Heart right ventricle (tissue), 16 donors: ENCODE measurements around the gene CRACR2B. TPM values are rescaled to one million over a fixed set of nuclear protein-coding genes. Genes with fewer than 3 reads are reported as not detected.

Source experiments
- ATAC-seq, 8 donors: fragments of 200-7000 bp; cut with Tn5 transposase; one replicate each; pipeline ENCODE4 v1.9.1; 2020; ENCODE audit warnings: mild to moderate bottlenecking in 8 of 8, moderate library complexity in 8 of 8, moderate number of reproducible peaks in 1 of 8
- DNase-seq, 2 donors: peaks; one replicate each; pipeline ENCODE4 v3.0.0-alpha.2; 2020
- H3K27ac ChIP-seq, 10 donors: fragments of 200-600 bp; sonication (generic) in 2 of 10; one replicate each; pipeline versions ENCODE4 v1.5.0 to v1.8.0; 2020 to 2022; ENCODE audit warnings: mild to moderate bottlenecking in 3 of 10
- H3K27me3 ChIP-seq, 7 donors: fragments of 200-600 bp; one replicate each; pipeline ENCODE4 v1.8.0; 2021 to 2022; ENCODE audit warnings: mild to moderate bottlenecking in 2 of 7
- H3K36me3 ChIP-seq, 9 donors: fragments of 200-600 bp; sonication (generic) in 1 of 9; one replicate each; pipeline versions ENCODE4 v1.5.0 to v1.8.0; 2020 to 2022; ENCODE audit warnings: mild to moderate bottlenecking in 2 of 9
- H3K4me1 ChIP-seq, 9 donors: fragments of 200-600 bp; sonication (generic) in 1 of 9; one replicate each; pipeline versions ENCODE4 v1.5.0 to v1.8.0; 2020 to 2022; ENCODE audit warnings: mild to moderate bottlenecking in 4 of 9
- H3K4me3 ChIP-seq, 10 donors: fragments of 200-600 bp; sonication (generic) in 2 of 10; one replicate each; pipeline versions ENCODE4 v1.5.0 to v1.8.0; 2020 to 2022; ENCODE audit warnings: mild to moderate bottlenecking in 7 of 10, moderate library complexity in 2 of 10
- H3K9me3 ChIP-seq, 11 donors: fragments of 200-600 bp in 10 of 11; sonication (generic) in 2 of 11; one replicate each; pipeline versions ENCODE4 v1.5.0 to v1.8.0; 2013 to 2022; ENCODE audit warnings: mild to moderate bottlenecking in 2 of 11, control low read depth in 1 of 11, moderate library complexity in 1 of 11
- WGBS, 2 donors: extraction: QIAGEN DNeasy Blood & Tissue Kit; methylation state at CpG; one replicate each; pipeline ENCODE4 v1.1.7; 2013; ENCODE audit warnings: inconsistent platforms in 1 of 2; 5-methylcytosine and 5-hydroxymethylcytosine counted together
- intact Hi-C, 10 donors: fragments of 100-400 bp; cut with DNase I; formaldehyde crosslinking; loops; one replicate each; pipeline versions ENCODE4 v1.11.1 to v1.14.2; 2022
- polyA plus RNA-seq, 2 donors: library from polyadenylated mRNA; stranded (reverse); fragments of 200-250 nt; gene quantifications; one replicate each; pipeline ENCODE4 v1.2.3, GENCODE V29; 2013
- total RNA-seq, 10 donors: library from RNA; stranded (reverse); fragmentation: NEBNext Ultra II Directional in 3 of 10; extraction: Animal tissue kit (Norgen Biotek cat#: 25700) in 3 of 10; gene quantifications; one replicate each; pipeline versions ENCODE4 v1.2.1 to v1.2.4, GENCODE V29; 2021 to 2023
- TF ChIP-seq, protein P1 (sequence below), 9 donors: fragments of 200-600 bp; sonication (generic) in 2 of 9; IDR thresholded peaks; one replicate each; pipeline versions ENCODE4 v1.5.0 to v1.8.0; 2021 to 2022; ENCODE audit warnings: antibody characterized with exemption in 9 of 9, mild to moderate bottlenecking in 5 of 9, moderate library complexity in 1 of 9
- donor health status: Arrhythmogenic right ventricular cardiomyopathy.
- donor health status: ischemic (EF 13 %, LVEDD 7.1; RV severe dilation, severe dysfunction).
- donor health status: healthy with polysubstance abuse.
- donor health status: DM: no; HTN: yes; CAD: no.
- donor health status: DM: no; HTN: no; CAD: no.
- donor health status: ischemic (EF 25% LVEDD 6.9; RV normal size, moderate dysfunction).
- donor health status: ischemic (EF 25% LVEDD 5.7; RV mildly dilated, moderate dysfunction).
- donor health status: healthy.
- donor health status: DM: yes; HTN: yes; CAD: no.
- donor health status: Ischemic cardiomyopathy.
- donor health status: ischemic (EF 35%, LVEDD 5.7; RV mildly dilated, moderate dysfunction).
- donor health status: nonischemic (EF 11% LVEDD 7.7; RV severe dilation, severe dysfunction).
- donor health status: DM: yes; HTN: yes; CAD: no.
- donor health status: PGD.
- donor health status: ischemic (EF 29% LVEDD 5.4; RV normal size, mild dysfunction).
- donor health status: nonischemic (EF 23%, LVEDD 6.1; RV moderate dilation, normal function).

Gene CRACR2B
- total and polyA plus RNA-seq, 12 donors = 11.4 to 72.3 (median 17.0) TPM

DNA sequence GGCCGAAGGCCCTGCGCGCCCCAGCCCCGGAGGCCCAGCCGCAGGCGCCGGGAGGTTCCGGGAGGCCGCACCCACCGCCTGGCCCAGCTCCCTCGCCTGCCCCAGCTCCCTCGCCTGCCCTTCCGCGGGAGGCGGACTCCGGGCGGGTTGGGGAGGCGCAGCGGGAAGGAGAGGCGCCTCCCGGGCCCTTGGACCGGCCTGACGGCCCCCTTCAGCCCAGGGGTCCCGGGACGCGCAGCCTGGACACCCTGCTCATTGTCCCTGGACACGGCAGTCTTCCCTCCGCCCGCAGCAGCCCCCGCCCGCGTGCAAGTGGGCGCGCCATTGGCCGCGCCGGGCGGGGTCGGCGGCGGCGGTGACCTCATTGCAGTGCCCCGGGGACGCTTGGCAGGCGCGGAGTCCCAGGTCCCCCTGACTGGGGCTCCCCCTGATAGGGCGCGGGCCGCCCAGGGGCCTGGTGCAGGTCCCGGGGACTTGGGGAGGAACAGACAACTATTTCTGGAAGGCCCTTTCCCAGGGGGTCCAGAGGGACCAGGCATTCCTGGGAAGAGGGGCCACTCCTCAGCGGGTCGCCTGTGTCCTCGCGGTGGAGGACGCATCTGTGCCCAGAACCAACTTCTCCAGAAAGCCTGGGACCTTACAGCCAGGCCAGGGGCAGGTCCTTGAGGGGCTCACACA is 5.5 kb downstream of the CRACR2B start:
- intact Hi-C loops = no loop called here
- WGBS, 2 donors = 0 to 1% methylated on average over 49 to 53 of the region's 55 CpGs

DNA sequence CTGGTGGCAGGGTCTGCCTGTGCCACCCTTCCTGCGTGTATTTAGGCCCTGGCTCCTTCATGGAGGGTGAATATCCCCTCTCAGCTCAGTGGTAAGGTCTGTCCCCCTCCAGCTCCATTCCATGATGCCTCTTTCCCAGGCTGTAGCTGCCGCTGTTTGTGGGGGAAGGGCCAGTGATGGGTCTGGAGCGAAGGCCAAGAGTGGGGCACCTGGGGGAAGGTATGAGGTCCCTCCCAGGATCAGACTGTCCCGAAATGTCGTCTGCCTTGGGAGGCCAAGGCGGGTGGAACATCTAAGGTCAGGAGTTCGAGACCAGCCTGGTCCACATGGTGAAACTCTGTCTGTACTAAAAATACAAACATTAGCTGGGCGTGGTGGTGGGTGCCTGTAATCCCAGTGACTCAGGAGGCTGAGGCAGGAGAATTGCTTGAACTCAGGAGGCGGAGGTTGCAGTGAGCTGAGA is 6.2 kb downstream of the CRACR2B start:
- Histone ChIP-seq H3K27ac (peak overlapping the region; percentile 73 to 99 (median 96)), H3K9me3 (no peaks in the 10 kb centered on the region), H3K36me3 (peaks cover 0 to 32% (median 27%) of the 10 kb centered on the region in 9 donors), H3K27me3 (peaks cover 0 to 36% (median 0%) of the 10 kb centered on the region in 7 donors), H3K4me1 (peaks cover 24 to 93% (median 81%) of the 10 kb centered on the region in 9 donors), H3K4me3 (peak overlapping the region; percentile 36 to 91 (median 79))
- DNase-seq (no peak), ATAC-seq (no peak)
- TF ChIP-seq, protein P1, sequence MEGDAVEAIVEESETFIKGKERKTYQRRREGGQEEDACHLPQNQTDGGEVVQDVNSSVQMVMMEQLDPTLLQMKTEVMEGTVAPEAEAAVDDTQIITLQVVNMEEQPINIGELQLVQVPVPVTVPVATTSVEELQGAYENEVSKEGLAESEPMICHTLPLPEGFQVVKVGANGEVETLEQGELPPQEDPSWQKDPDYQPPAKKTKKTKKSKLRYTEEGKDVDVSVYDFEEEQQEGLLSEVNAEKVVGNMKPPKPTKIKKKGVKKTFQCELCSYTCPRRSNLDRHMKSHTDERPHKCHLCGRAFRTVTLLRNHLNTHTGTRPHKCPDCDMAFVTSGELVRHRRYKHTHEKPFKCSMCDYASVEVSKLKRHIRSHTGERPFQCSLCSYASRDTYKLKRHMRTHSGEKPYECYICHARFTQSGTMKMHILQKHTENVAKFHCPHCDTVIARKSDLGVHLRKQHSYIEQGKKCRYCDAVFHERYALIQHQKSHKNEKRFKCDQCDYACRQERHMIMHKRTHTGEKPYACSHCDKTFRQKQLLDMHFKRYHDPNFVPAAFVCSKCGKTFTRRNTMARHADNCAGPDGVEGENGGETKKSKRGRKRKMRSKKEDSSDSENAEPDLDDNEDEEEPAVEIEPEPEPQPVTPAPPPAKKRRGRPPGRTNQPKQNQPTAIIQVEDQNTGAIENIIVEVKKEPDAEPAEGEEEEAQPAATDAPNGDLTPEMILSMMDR (IDR thresholded peaks at IDR 0.05) = no peak
- WGBS, 2 donors = 39 to 50% methylated on average over 9 of the region's 9 CpGs
- intact Hi-C loops = loop anchor here in 1 of 10 donors (1.0 kb wide), 1 partner anchor 33 kb away; no protein-coding TSS in a partner anchor

More for the DNA sequence above, 5.5 kb downstream of the CRACR2B start:
- peak overlapping the region; percentile 36 to 91 (median 79) for H3K4me3 ChIP-seq
- H3K27me3 ChIP-seq = peaks cover 0 to 42% (median 0%) of the 10 kb centered on the region in 7 donors
- H3K27ac ChIP-seq = peak overlapping the region; percentile 73 to 99 (median 96)
- H3K9me3 ChIP-seq = no peaks in the 10 kb centered on the region
- peaks cover 0 to 26% (median 21%) of the 10 kb centered on the region in 9 donors for H3K36me3 ChIP-seq
- TF ChIP-seq, protein P1 (IDR thresholded peaks at IDR 0.05) = no peak
- peak in 1 of 2 donors; percentile 72 for DNase-seq
- peaks cover 31 to 93% (median 81%) of the 10 kb centered on the region in 9 donors for H3K4me1 ChIP-seq
- peak; percentile 7 to 38 (median 22) for ATAC-seq

DNA sequence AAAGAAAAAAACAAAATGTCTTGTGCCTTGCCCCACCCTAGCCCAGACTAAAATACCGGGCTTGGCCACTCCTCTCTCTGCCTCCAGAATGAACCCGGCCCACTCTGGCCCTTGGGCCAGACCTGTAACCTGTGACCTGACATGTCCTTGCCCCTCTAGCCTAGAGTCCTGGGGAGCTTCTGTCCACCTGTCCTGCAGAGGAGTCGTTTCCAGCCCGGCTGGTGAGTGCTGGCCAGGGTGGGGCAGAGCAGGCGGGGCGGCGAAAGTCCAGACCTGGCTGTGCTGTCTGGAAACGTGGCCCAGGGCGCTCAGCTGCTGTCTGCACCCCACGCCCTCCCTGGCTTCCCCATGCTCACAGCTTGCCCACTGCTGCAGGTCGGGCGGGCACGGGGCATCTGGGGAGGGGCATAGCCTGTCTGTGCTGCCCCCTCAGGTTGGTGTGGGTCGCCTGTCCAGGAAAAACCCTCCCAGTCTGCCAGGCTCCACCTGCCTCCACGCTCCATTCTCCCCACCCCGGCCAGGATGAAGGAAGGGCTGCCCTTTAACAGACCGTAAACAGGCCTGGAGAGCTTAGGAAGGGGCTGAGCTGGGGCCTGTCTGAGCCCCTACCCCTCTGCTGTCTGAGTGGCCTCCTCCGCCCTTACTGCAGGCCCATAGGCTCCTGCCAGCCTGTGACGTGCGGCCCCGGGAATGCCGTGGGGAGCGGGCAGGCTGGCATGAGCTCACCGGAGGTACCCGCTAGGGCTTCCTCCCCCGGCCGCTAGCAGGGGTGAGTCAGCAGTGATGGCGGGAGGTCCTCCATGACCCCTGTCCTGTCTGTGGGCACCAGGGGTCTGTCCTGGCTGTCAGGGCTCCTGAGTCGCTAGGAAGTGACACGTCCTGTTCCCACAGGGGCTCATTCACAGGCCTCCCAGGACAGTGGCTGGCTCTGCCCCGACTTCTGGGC is 6.9 kb downstream of the CRACR2B start:
- WGBS, 2 donors = 27 to 31% methylated on average over 31 of the region's 31 CpGs
- intact Hi-C loops = loop anchor here in 1 of 10 donors (1.0 kb wide), 1 partner anchor 33 kb away; no protein-coding TSS in a partner anchor
- DNase-seq (peak; percentile 82 to 84), ATAC-seq (peak; percentile 17 to 73 (median 64))
- TF ChIP-seq, protein P1 (IDR thresholded peaks at IDR 0.05) = no peak
- Histone ChIP-seq H3K9me3 (no peaks in the 10 kb centered on the region), H3K4me1 (peaks cover 22 to 93% (median 78%) of the 10 kb centered on the region in 9 donors), H3K36me3 (peaks cover 0 to 40% (median 33%) of the 10 kb centered on the region in 9 donors), H3K4me3 (peak overlapping the region; percentile 4 to 91 (median 79)), H3K27ac (peak overlapping the region; percentile 73 to 99 (median 96)), H3K27me3 (peaks cover 0 to 29% (median 0%) of the 10 kb centered on the region in 7 donors)

DNA sequence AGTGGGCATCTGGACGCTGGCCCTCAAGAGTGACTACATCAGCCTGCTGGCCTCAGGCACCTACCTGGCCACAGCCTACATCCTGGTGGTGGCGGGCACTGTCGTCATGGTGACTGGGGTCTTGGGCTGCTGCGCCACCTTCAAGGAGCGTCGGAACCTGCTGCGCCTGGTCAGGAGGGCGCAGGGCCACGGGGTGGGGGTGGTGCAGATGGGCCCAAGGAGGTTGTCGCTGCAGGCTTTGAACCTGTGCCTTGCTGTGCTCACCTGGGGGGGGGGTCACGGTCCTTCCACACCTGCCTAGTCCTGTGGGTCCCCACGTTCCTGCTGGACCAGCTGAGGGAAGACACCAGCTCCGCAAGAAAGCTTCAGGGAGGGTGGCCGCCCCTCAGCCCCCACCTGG is 8.6 kb downstream of the CRACR2B start:
- Histone ChIP-seq H3K9me3 (no peaks in the 10 kb centered on the region), H3K27ac (peak overlapping the region in 6 of 10 donors; percentile 32 to 99 (median 70)), H3K27me3 (peaks cover 0 to 13% (median 0%) of the 10 kb centered on the region in 7 donors), H3K4me1 (peaks cover 24 to 93% (median 75%) of the 10 kb centered on the region in 9 donors), H3K36me3 (peaks cover 0 to 56% (median 44%) of the 10 kb centered on the region in 9 donors), H3K4me3 (no peak overlapping the region)
- DNase-seq = no peak
- TF ChIP-seq, protein P1 (IDR thresholded peaks at IDR 0.05) = no peak
- WGBS, 2 donors = 94 to 97% methylated on average over 14 of the region's 14 CpGs
- no peak for ATAC-seq
- intact Hi-C loops = no loop called here
